Activated CD8-positive, alpha-beta memory T cell treated with anti-CD3 and anti-CD28 coated beads for 48 hours (primary cell): ENCODE measurements around the gene COL9A3.

Experiments
- DNase-seq, 3 experiments: peaks; one replicate each; pipeline ENCODE4 v3.0.0-alpha.2; 2020; ENCODE audit warnings: low read depth in 2 of 3, low spot score in 2 of 3

The COL9A3 gene

DNA sequence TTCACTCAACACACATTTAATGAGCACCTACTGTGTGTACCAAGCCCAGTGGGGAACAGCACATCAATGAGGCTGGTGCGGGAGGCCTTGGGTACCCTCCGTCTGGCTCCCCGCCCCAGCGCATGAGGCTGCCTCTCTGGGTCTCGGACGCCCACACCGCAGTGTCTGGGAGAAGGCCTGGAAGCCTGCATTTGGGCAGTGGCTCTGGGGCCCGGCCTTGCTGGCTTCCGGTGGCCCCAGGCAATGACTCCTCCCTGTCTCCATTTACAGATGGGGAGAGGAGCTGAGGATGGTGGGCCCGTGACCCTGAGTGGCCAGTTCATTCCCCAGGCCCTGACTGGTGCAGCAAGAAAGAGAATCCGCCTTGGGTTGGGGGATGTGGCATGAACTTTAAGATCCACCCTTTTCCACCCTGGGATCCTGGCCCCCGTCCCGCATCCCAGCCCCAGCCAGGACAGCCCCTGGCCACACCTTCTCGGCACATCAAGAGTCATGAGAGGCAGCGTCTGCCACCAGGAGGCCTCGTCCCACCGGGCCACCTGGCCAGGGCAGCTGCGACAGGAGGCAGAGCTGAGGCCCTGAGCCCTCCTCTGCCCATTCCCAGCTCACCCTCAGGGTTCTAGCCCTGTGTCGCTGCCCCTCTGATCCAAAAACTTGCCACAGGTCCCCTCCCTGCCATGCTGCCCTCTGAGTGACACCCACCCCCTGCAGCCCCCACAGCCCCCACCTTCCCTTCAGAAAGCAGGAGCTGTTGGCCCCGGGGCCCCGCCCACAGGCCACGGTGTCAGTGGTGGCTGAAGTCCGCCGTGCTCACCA, 38.0 kb upstream of the COL9A3 start:
- no peak for DNase-seq

DNA sequence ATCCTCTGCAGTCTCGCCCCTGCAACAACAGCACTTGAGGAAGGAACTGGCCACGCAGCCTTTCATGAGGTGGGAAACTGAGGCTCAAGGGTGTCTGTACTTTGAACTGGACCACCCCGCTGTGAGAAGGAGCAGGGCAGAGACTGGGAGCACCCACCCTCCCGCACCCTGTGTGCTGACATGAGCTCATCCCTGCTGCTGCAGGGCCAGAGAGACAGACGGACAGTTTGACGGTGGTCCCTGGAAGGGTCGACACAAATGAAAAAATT, 37.5 kb upstream of the COL9A3 start:
- no peak for DNase-seq

DNA sequence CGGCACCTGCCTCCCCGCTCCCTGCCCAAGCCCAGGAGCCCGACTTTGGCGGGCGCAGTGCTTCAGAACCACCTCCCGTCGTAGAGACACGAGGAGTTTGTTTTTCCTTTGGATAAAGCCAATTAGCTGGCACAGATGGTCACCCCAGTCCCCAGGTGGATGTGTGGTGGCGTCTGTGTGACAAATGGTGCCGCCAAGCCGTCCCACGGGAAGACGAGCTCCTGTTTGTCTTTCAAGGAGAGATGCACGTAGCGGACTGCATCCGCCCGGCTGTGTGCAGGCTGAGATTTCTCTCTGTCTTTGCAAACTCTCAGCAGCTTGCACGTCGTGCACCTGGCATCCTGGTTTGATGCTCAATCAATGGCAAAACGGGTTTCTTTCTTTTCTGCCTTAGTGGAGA, 36.6 kb upstream of the COL9A3 start:
- DNase-seq = no peak

- no peak for DNase-seq
These were observed 36.2 kb upstream of the COL9A3 start for GRCh38 chr20:62780696-62781095.

GRCh38 chr20:62782149-62782892, 34.5 kb upstream of the COL9A3 start:
- DNase-seq = no peak

GRCh38 chr20:62782893-62783278, 34.0 kb upstream of the COL9A3 start:
- no peak for DNase-seq

- DNase-seq = no peak
These were observed 32.4 kb upstream of the COL9A3 start for GRCh38 chr20:62784497-62784896.

- DNase-seq = no peak
These were observed 31.5 kb upstream of the COL9A3 start for GRCh38 chr20:62785393-62785792.

- DNase-seq = no peak
These were observed 30.7 kb upstream of the COL9A3 start for GRCh38 chr20:62786157-62786556.

GRCh38 chr20:62787321-62787720, 29.5 kb upstream of the COL9A3 start:
- DNase-seq = no peak

GRCh38 chr20:62787866-62788265, 29.0 kb upstream of the COL9A3 start:
- no peak for DNase-seq

DNA sequence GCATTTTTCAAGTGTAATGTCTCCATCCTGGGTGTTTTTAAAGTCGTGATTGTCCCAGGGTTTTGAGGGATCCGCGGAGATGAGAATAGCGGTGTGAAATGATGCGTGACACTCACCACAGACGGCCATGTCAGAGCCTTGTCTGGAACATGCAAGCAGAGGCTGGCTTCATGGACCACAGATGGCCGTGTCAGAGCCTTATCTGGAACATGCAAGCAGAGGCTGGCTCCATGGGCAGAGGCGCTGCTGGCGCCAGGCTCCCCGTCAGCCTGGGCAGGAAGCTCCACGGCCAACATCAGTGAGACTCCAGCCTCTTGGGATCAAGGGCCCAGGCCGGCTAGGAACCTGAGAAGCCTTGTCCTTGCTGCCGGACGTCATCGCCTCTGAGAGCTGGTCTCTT, 28.2 kb upstream of the COL9A3 start:
- DNase-seq = no peak

DNA sequence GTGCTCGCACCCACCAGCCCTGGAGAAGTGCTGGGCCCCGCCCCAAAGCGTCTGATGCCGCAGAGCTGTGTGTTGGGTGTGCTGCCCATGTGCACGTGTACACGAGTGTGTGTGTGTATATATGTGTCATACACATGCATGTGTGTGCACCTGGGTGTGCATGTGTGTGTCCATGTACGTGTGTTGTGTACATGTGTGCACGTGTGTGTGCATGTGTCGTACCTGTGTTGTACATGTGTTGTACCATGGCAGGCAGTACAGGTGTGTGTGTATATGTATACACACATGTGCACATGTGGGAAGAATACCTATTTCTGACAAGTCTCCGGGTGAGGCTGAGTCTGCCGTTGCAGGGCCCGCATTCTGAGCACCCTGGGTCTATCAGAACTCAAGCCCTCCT, 26.8 kb upstream of the COL9A3 start:
- DNase-seq = no peak

- peak in 2 of 3 experiments; percentile 51 to 62 for DNase-seq
These were observed 25.3 kb upstream of the COL9A3 start for GRCh38 chr20:62791301-62792181.

GRCh38 chr20:62792182-62792939, 24.5 kb upstream of the COL9A3 start:
- no peak for DNase-seq

DNA sequence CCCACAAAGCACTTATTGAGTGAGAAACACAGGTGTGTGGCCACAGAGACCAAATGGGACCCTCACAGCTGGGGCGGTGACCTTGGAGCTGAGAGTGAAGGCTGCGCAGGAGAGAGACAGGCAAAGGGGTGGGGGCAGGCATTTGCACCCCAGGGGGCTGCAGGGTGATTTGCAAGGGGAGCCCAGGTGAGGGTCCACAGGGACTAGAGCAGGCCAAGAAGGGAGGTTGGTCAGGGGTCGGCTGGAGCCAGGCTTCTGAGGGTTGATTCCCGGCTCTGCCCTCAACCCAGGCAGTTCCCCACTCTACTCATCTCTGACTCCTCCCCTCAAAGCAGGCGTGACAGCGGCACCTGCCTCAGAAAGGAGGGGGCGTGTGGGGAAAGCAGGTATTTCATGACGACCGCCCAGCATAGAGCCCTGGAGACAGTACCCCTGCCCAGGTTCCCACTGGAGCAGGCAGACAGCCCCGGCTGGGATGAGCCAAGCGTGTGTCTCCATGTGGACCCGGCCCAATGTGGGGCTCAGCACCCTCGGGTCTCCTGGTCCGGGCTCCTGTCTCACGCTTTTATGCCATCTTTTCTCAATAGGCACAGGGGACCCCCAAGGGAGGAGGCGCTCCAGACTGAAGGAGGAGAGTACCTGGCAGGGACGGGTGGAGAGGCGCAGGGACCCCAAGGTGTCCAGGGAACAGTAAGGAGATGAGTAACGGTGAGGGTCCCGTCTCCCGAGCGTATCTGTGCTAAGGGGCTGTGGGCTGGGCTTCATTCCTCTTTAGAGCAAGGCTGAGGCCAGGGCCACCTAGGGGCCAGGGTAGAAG, 23.7 kb upstream of the COL9A3 start:
- no peak for DNase-seq

DNA sequence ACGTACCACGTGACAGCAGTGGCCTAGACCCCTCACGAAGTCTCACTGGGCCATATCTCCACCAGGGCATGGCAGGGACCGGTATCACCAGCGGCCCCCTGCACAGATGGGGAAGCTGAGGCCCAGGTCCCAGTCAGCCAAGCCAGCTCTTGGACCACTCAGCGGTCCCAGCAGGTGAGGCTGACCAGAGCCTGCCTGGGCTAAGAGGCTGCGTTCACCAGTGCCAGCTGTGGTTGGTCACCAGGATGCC, 23.2 kb upstream of the COL9A3 start:
- DNase-seq = no peak

- DNase-seq = peak; percentile 83 to 92 (median 90)
These were observed 22.7 kb upstream of the COL9A3 start for GRCh38 chr20:62794007-62794724.

DNA sequence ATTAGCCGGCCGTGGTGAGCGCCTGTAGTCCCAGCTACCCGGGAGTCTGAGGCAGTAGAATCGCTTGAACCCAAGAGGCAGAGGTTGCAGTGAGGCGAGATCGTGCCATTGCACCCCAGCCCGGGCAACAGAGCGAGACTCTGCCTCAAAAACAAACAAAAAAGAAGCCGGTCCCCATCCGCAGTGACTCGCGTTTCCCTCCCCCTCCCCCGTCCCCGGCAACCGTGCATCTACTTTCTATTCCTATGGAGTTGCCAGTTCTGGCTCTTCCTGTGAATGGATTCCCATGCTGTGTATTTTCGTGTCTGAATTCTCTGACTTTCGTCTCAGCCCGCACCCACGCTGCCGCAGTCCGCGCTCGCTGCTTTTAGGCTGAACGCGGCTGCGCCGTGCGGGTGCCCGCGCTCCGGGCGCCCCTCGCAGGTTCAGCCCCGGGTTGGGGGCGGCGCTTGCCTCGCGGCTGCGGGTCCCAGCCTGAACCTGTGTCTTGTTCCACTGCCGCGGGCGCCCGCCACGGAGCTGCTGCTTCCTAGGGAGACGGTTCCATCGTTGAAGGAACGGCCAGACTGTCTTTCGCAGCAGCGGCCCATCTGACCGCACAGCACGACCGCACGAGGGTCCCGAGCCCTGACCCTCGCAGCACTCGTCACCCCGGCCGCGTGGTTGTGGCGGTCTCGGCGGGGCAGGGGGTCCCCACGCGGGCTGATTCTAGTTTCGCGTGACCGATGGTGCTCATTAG, 21.7 kb upstream of the COL9A3 start:
- peak in 2 of 3 experiments; percentile 55 to 57 for DNase-seq
